Measurements from ENCODE around the gene MKRN1.
"Not testable (repeated sequence)": the region's sequence is repeated elsewhere in the genome, so short reads cannot be mapped to it uniquely, and the experiment has no call there.

Gene MKRN1

DNA sequence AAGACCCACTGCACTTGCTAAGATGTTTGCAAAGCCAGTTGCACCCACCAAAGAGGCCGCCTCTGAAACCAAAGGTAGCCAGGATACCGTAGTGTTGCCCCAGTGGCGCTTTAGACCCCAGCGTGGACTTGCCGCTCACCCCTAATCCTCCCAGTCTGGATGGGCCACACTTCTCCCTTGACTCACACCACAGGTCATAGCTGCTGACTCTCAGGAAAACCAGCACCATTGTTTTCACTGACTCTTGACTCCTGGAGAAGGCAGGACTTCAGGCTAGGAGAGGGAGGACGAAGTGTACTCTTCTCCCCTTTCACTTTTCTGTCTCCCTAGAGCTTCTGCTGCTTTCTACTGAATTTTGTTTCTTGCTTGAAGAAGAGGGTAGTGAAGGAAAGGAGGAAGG is 53.2 kb downstream of the MKRN1 start:
- no peak for DNase-seq

- DNase-seq, result no peak
Observed at GRCh38 chr7:140425718-140426117, 53.6 kb downstream of the MKRN1 start.

DNA sequence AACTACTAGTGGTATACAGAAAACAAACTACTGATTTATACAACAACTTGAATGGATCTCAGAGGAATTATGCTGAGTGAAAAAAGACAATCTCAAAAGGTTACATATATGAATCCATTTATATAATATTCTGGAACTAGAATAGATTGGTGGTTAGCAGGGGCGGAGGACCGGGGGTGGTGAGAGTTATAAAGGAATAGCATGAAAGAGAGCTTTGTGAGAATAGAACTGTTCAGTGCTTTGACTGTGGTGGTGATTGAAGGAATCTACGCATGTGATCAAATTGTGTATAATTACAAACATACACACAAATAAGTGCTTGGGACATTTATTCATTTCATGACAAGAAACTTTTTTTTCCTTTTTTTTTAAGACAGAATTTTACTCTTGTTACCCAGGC is 55.8 kb downstream of the MKRN1 start:
- DNase-seq, result no peak

GRCh38 chr7:140421521-140421920 is 57.8 kb downstream of the MKRN1 start:
- no peak for DNase-seq

DNA sequence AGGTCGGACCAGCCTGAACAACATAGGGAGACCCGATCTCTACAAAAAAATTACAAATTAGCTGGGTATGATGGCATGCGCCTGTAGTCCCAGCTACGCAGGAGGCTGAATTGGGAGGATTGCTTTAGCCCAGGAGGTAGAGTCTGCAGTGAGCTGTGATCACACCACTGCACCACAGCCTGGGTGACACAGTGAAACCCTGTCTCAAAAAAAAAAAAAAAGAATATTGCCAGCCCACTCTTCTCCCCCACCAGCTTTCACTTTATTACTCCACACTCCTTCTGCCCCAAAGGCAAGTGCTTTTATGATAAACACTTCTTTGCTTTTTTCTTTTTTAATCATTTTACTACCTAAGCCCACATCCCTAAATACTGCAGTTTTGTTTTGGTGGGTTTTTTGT is 60.7 kb downstream of the MKRN1 start:
- DNase-seq, result no peak

GRCh38 chr7:140418156-140418472 is 61.2 kb downstream of the MKRN1 start:
- DNase-seq, result not testable (repeated sequence)

GRCh38 chr7:140417456-140418155 is 61.7 kb downstream of the MKRN1 start:
- DNase-seq, result no peak

DNA sequence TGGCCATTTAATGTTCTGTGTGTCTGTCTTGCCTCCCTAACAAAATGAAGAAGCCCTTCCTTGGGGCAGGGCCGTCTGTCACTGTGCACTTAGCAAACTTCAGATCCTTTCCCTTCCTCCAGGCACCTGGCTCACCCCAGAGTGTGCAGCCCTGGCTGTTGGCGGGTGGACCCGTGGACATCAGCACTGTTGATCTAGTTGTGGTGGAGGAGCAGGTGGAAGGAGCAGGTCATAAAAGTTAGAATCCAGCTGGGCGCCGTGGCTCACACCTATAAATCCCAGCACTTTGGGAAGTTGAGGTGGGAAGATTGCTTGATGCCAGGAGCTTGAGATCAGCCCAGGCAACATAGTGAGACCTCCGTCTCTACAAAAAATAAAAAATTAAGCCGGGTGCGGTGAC is 62.7 kb downstream of the MKRN1 start:
- no peak for DNase-seq

- DNase-seq, result not testable (repeated sequence)
Observed at GRCh38 chr7:140415816-140416215, 63.5 kb downstream of the MKRN1 start.

DNA sequence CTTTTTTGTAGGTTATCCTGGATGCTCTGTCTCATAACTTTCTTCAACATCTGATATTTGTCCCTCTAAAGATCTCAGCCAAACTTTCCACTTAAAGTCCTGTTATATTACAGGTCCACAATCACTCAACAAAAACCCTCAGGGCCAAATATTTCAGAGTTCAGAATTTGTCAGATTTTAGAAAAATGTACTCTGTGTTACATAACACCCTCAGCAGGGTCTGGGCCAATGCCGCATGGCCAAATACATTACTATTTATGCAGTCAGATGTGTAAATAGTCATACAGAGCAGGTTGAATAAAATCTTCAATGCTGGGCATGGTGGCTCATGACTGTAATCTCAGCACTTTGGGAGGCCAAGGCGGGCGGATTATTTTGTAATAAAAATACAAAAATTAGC is 63.9 kb downstream of the MKRN1 start:
- no peak for DNase-seq

DNA sequence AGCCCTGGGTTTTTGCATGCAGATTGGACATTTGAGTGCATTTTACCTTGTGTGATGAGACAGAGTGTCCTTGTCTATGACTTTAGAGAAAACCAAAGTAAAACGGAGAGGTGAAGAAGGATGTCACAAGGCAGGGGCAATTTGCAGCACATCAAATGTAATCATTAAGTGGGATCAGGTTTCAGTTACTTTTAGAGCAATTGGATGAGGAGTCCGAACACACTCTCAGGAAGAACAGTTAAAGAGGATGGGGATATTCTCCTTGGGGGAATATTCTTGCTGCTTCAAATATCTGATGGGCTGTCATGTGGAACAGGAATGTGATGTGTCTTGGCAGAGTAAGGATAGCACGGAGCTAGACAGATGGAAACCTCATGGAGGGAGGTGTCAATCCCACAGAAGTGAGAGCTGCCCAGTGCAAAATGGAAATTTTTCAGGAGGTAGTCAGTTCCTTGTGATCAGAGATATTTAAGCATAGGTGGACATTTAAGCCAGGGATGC is 74.7 kb downstream of the MKRN1 start:
- no peak for DNase-seq

GRCh38 chr7:140403878-140404564 is 75.3 kb downstream of the MKRN1 start, which contains the start of gene RAB19:
Gene RAB19 (plus strand): TSS chr7:140404058. CDS start chr7:140407647, 3,589 bp downstream.
- peak; percentile 41 for DNase-seq
